ENCODE measurements around the gene FANCC. TPM values are rescaled to one million over a fixed set of nuclear protein-coding genes. Genes with fewer than 3 reads are reported as not detected.

Gene FANCC, protein sequence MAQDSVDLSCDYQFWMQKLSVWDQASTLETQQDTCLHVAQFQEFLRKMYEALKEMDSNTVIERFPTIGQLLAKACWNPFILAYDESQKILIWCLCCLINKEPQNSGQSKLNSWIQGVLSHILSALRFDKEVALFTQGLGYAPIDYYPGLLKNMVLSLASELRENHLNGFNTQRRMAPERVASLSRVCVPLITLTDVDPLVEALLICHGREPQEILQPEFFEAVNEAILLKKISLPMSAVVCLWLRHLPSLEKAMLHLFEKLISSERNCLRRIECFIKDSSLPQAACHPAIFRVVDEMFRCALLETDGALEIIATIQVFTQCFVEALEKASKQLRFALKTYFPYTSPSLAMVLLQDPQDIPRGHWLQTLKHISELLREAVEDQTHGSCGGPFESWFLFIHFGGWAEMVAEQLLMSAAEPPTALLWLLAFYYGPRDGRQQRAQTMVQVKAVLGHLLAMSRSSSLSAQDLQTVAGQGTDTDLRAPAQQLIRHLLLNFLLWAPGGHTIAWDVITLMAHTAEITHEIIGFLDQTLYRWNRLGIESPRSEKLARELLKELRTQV
- polyA plus RNA-seq (2013, experiment 1 of 2; ENCODE audit: insufficient read length): 8.0 TPM
- polyA plus RNA-seq (2013, experiment 2 of 2; ENCODE audit: insufficient read length): 8.2 TPM

- DNase-seq: peak; percentile 93
Observed at GRCh38 chr9:95317119-95317892, at the start of gene FANCC. FANCC (minus strand) TSS chr9:95317709; CDS start chr9:95249291, 68,418 bp downstream.

GRCh38 chr9:95366731-95367325, 49.3 kb upstream of the FANCC start:
- DNase-seq: no peak

DNA sequence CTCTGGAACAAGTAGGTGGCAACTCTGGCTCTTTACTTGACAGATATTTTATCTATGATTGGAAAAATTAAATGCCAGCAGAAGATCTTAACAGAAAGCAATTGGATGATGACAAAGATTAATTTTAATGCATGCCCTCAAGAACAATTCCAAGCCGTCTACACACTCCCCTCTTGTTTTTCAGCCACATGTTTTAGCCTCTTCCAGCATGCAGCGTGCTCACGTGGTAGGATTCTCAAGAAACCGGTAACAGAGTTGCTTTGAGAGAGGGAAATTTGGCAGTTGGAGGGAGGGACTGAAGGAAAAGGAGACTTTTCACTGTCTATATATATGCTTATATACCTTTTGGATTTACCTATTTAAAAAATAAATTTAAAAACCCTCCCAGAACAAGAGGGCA, 48.3 kb upstream of the FANCC start:
- DNase-seq: no peak

- peak; percentile 81 for DNase-seq
Observed at GRCh38 chr9:95363051-95363841, 45.7 kb upstream of the FANCC start.

DNA sequence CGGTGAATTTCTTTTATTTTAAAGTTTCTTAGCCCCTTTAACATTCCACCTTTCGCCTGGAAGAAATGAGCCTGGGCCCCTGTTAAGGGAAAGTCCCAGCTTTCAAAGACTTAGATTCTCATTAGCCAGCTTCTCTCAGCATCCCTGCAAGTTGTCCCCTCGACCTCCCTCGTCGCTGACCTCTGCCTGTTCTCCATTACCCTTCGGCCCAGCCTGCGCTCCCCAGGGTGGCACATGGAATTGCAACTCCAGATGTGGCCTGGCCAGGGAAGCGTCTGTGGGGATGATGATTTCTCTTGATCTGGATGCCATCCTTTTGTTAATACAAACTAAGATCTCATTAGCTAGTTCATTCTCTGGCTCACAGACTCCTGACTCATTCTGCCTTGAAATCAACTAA, 43.4 kb upstream of the FANCC start:
- DNase-seq: no peak

- DNase-seq: no peak
Observed at GRCh38 chr9:95357316-95357715, 39.8 kb upstream of the FANCC start.

- DNase-seq: no peak
Observed at GRCh38 chr9:95355500-95355899, 38.0 kb upstream of the FANCC start.

DNA sequence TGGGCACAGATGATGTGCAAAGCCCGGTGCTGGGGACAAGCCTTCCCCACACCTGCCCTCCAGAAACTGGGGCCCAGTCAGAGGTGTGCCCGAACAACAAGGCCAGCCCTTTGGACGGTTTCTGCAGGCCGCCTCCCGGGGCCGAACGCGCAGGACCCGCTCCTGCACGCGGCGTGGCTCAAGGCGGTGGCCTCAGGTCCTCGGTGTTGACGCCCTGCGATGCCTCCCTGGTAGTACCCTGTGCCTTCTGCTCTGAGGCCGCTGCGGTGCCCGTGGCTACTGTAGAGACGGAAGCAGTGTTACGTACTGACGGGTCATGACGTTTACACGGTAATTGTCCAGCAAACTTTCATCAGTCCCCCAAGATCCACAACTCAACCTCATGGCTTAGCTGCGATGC, 33.5 kb upstream of the FANCC start:
- DNase-seq: no peak

DNA sequence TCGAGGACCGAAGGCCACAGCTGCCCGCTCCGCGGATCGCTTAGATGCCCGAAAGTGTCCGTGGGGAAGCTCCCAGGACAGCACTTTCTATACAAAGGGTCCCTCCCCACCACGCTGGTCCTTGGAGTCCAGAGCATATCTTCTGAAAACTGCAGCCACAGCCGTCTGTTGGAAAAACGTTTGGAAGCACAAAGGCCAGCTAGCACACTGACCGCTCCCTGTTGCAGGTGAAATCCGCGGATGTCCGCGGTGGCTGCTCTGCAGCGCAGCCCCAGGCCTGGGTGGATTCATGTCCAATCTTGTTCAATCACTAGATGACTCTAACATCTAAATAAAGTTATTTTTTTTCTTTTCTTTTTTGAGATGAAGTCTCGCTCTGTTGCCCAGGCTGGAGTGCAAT, 32.8 kb upstream of the FANCC start:
- no peak for DNase-seq

- no peak for DNase-seq
Observed at GRCh38 chr9:95349091-95350038, 31.9 kb upstream of the FANCC start.

- no peak for DNase-seq
Observed at GRCh38 chr9:95346021-95346420, 28.5 kb upstream of the FANCC start.

GRCh38 chr9:95344735-95345325, 27.3 kb upstream of the FANCC start:
- no peak for DNase-seq

DNA sequence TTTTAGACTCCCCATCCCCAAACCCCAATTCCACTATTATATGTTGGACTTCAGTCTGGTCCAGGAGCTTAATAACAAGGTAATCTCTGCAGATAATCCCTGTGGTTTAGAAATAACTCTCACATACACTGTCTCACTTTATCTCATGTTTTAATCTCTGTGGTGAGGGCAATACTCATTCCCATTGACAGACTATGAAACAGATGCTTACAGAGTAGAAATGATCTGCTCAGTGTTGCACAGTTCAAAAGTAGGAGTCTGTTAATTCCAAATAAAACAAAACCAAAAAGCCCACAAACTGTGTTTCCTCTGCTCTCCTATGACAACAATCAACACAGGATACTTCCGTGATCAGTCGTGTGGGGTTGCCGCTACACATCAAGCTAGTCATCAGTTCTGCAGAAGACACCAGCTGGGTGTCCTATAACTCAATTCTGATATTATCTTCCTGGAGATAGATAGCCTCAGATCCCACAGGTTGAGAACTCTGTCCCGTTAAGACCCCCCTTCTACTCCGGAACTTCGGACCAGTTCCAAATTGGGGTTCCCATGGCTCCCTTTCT, 26.3 kb upstream of the FANCC start:
- DNase-seq: no peak

DNA sequence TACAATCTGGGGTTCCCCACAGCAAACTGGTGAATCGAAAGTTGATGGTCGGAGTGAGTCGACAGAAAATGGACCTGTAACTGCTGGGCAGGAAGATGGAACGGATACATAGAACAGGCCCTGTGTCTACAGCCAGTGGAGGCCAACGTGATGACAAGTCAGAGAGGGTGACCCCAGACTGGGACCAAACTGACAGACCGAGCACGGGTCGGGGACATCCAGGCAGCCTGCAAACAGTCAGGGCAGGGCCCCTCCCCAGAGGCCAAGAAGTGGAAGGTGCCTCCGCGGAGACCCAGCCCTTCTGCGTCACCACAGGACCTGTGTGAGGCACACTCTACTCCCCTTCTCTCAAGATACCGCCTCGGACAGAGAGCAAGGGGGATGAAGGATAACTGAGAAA, 25.1 kb upstream of the FANCC start:
- no peak for DNase-seq

DNA sequence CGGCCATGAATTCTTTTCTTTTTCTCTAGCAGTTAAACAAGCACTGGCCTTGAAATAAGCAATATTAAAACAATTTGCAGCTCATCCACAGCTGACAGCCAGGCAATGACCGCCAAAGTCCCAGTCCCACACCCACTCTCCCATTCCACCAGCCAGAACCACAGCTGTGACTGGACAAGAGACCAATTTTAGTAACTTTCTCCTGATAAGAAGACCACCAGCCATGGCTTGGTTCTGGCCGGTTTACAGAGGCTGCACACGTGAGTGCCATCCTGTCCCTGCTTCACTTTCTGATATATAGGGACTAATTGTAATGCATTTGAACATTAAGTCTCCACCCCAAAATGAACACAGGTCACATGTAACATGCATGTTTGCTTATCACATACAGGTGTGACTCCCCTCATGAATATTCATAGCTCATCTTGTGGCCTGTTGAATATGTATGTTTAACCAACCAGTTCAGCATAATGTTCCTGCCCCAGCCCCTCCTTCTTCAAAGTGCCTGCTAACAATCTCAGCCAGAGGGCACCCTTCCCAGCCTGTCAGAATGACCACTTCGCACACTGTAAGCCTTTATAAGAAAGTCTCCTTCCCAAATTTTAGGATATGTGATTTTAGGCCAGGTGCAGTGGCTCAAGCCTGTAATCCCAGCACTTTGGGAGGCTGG, 23.9 kb upstream of the FANCC start:
- DNase-seq: no peak

DNA sequence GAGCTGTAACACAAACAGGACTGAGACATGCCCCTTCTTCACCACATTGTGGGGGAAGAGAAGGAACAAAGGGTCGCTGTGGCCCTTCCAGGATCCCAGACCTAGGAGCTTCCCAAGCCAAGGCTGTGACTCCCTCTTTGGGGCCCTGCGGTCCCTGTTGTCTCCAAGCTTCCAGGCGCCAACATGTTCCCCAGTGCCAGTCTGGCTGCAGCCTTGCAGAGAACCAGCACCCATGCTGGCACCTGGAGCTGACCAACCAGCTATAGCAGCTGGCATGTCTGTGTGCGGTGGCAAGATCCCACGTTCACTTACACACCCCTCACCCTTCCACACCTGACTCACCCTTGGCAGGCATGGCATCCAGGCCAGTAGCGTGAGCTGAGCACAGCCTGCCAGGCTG, 20.7 kb upstream of the FANCC start:
- no peak for DNase-seq

DNA sequence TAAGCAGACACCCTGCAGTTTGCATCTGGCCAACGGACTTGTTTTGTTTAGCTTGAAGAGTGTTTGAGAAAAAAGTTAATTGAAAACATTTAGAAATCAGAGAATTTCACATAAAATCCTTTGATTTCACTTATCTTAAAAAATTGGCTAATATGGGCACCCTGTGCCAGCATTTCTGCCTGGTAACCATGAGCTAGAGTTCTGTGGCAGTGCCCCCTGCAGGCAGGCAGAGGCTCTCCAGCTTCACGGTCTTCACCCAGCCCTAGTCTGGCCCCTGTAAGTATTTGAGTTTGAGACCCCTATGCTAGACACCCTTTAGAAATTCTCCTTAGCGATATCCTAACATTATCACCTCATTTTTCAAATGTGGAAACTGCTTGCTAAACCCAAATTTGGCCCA, 18.8 kb upstream of the FANCC start:
- no peak for DNase-seq

GRCh38 chr9:95333426-95333825, 15.9 kb upstream of the FANCC start:
- DNase-seq: peak; percentile 26

GRCh38 chr9:95332860-95333259, 15.4 kb upstream of the FANCC start:
- no peak for DNase-seq

Data from fibroblast of skin of abdomen (primary cell).